OCI-LY1 (cell line): ENCODE results near the gene CIPC.

ENCODE experiments used
- H2AFZ ChIP-seq: fragments of 200-600 bp; sonication (generic), shearing (Covaris generic); 2 replicates; pipeline ENCODE4 v1.6.0; 2014; ENCODE audit warnings: antibody characterized with exemption, mild to moderate bottlenecking, low read length
- H3F3A ChIP-seq: fragments of 200-600 bp; sonication (generic), shearing (Covaris generic); 2 replicates; pipeline ENCODE4 v1.6.0; 2014; ENCODE audit warnings: mild to moderate bottlenecking, antibody characterized with exemption, low read length, moderate library complexity; ENCODE audit not compliant: insufficient read depth
- H3K27ac ChIP-seq: fragments of 200-600 bp; sonication (generic); 2 replicates; pipeline ENCODE4 v1.5.1; 2014; ENCODE audit warnings: low read length, mixed run types, mild to moderate bottlenecking, low read depth; ENCODE audit not compliant: poor library complexity, severe bottlenecking
- H3K27me3 ChIP-seq: fragments of 200-600 bp; sonication (generic); 2 replicates; pipeline ENCODE4 v1.6.0; 2014; ENCODE audit warnings: antibody characterized with exemption, mild to moderate bottlenecking, low read length, moderate library complexity; ENCODE audit not compliant: insufficient read depth
- H3K36me3 ChIP-seq: fragments of 200-600 bp; sonication (generic); 2 replicates; pipeline ENCODE4 v1.6.1; 2014; ENCODE audit warnings: mild to moderate bottlenecking, antibody characterized with exemption, low read length, moderate library complexity, mixed read lengths; ENCODE audit not compliant: insufficient read depth
- H3K4me1 ChIP-seq: fragments of 200-600 bp; sonication (generic); 2 replicates; pipeline ENCODE4 v1.5.1; 2014; ENCODE audit warnings: mild to moderate bottlenecking, low read length, moderate library complexity; ENCODE audit not compliant: insufficient read depth, severe bottlenecking
- H3K4me2 ChIP-seq: fragments of 200-600 bp; sonication (generic), shearing (Covaris generic); 2 replicates; pipeline ENCODE4 v1.6.1; 2014; ENCODE audit warnings: low read length
- H3K4me3 ChIP-seq: fragments of 200-600 bp; sonication (generic); 2 replicates; pipeline ENCODE4 v1.5.1; 2014; ENCODE audit warnings: low read length, low read depth, mild to moderate bottlenecking, mixed read lengths; ENCODE audit not compliant: poor library complexity, severe bottlenecking
- H3K79me2 ChIP-seq: fragments of 200-600 bp; shearing (Covaris generic); 2 replicates; pipeline ENCODE4 v1.6.1; 2016; ENCODE audit warnings: mixed run types, low read length, mixed read lengths; ENCODE audit not compliant: insufficient read depth
- H3K9ac ChIP-seq: fragments of 200-600 bp; sonication (generic), shearing (Covaris generic); 2 replicates; pipeline ENCODE4 v1.6.1; 2014; ENCODE audit warnings: mild to moderate bottlenecking, low read length, mixed read lengths
- H3K9me2 ChIP-seq: fragments of 200-600 bp; sonication (generic), shearing (Covaris generic); 2 replicates; pipeline ENCODE4 v1.6.1; 2014; ENCODE audit warnings: low read depth, mild to moderate bottlenecking, low read length, mixed read lengths
- H3K9me3 ChIP-seq: fragments of 200-600 bp; shearing (Covaris generic); 2 replicates; pipeline ENCODE4 v1.6.1; 2014; ENCODE audit warnings: low read length, mixed read lengths
- H4K20me1 ChIP-seq: fragments of 200-600 bp; sonication (generic), shearing (Covaris generic); 2 replicates; pipeline ENCODE4 v1.6.0; 2016; ENCODE audit warnings: mild to moderate bottlenecking, low read length; ENCODE audit not compliant: insufficient read depth
- CTCF ChIP-seq: fragments of 200-600 bp; sonication (generic), shearing (Covaris generic); IDR thresholded peaks from 2 replicates; pipeline ENCODE4 v1.5.1; 2017; ENCODE audit warnings: mild to moderate bottlenecking, antibody characterized with exemption, low read length, moderate library complexity, mixed read lengths
- EZH2 ChIP-seq: fragments of 200-600 bp; sonication (generic), shearing (Covaris generic); IDR thresholded peaks from 2 replicates; pipeline ENCODE4 v1.8.0; 2017; ENCODE audit warnings: borderline replicate concordance, mixed run types, mild to moderate bottlenecking, antibody characterized with exemption, low read length, moderate library complexity, mixed read lengths

The CIPC gene

GRCh38 chr14:77077040-77077439, 21.0 kb upstream of the CIPC start:
- no peaks in the 10 kb centered on the region; the same call in 1 of the 2 replicates for H3K36me3 ChIP-seq
- peaks cover 11% of the 10 kb centered on the region for H3K27me3 ChIP-seq
- no peak for TF ChIP-seq CTCF
- H3F3A ChIP-seq: no peaks in the 10 kb centered on the region
- no peak overlapping the region for H2AFZ ChIP-seq
- H4K20me1 ChIP-seq: no peaks in the 10 kb centered on the region
- no peaks in the 10 kb centered on the region for H3K9me3 ChIP-seq
- no peak overlapping the region for H3K9ac ChIP-seq
- H3K27ac ChIP-seq: no peak overlapping the region
- no peak overlapping the region for H3K4me2 ChIP-seq
- H3K4me1 ChIP-seq: no peaks in the 10 kb centered on the region
- no peak overlapping the region for H3K4me3 ChIP-seq
- H3K79me2 ChIP-seq: no peaks in the 10 kb centered on the region
- no peaks in the 10 kb centered on the region for H3K9me2 ChIP-seq

- Histone ChIP-seq H3K27ac (no peak overlapping the region), H3K79me2 (no peaks in the 10 kb centered on the region), H4K20me1 (no peaks in the 10 kb centered on the region), H3K9me3 (no peaks in the 10 kb centered on the region), H3F3A (no peaks in the 10 kb centered on the region), H2AFZ (no peak overlapping the region), H3K9me2 (no peaks in the 10 kb centered on the region), H3K4me3 (no peak overlapping the region), H3K36me3 (no peaks in the 10 kb centered on the region; the same call in 1 of the 2 replicates), H3K4me1 (no peaks in the 10 kb centered on the region), H3K9ac (no peak overlapping the region), H3K4me2 (no peak overlapping the region), H3K27me3 (0 out of 2 replicates have a peak, but pooled peaks cover 6% of the 10 kb centered on the region)
- no peak for TF ChIP-seq EZH2
Measured at GRCh38 chr14:77082356-77082755, 15.7 kb upstream of the CIPC start.

GRCh38 chr14:77083082-77083481, 15.0 kb upstream of the CIPC start:
- H3F3A ChIP-seq: no peaks in the 10 kb centered on the region
- no peaks in the 10 kb centered on the region for H3K4me1 ChIP-seq
- no peak overlapping the region for H3K4me3 ChIP-seq
- no peak for TF ChIP-seq EZH2
- no peak for TF ChIP-seq CTCF
- H3K9me2 ChIP-seq: no peaks in the 10 kb centered on the region
- no peaks in the 10 kb centered on the region; the same call in 1 of the 2 replicates for H3K36me3 ChIP-seq
- 0 out of 2 replicates have a peak, but pooled peaks cover 6% of the 10 kb centered on the region for H3K27me3 ChIP-seq
- H3K79me2 ChIP-seq: no peaks in the 10 kb centered on the region
- no peak overlapping the region for H3K9ac ChIP-seq
- no peak overlapping the region for H3K4me2 ChIP-seq
- no peaks in the 10 kb centered on the region for H3K9me3 ChIP-seq
- no peaks in the 10 kb centered on the region for H4K20me1 ChIP-seq
- H2AFZ ChIP-seq: no peak overlapping the region
- H3K27ac ChIP-seq: no peak overlapping the region

GRCh38 chr14:77084985-77085384, 13.1 kb upstream of the CIPC start:
- Histone ChIP-seq H3K27ac (no peak overlapping the region), H4K20me1 (no peaks in the 10 kb centered on the region), H3K4me3 (no peak overlapping the region), H3K27me3 (0 out of 2 replicates have a peak, but pooled peaks cover 6% of the 10 kb centered on the region), H3K36me3 (no peaks in the 10 kb centered on the region; the same call in 1 of the 2 replicates), H3K79me2 (no peaks in the 10 kb centered on the region), H3K9ac (no peak overlapping the region), H3F3A (no peaks in the 10 kb centered on the region), H3K4me1 (no peaks in the 10 kb centered on the region), H2AFZ (no peak overlapping the region), H3K9me2 (no peaks in the 10 kb centered on the region), H3K9me3 (no peaks in the 10 kb centered on the region), H3K4me2 (no peak overlapping the region)
- TF ChIP-seq CTCF (no peak), EZH2 (no peak)
